GM12892 (cell line): ENCODE results near the gene DUSP5.
"Not testable (repeated sequence)": the region's sequence is repeated elsewhere in the genome, so short reads cannot be mapped to it uniquely, and the experiment has no call there.

Source experiments
- DNase-seq: peaks from one replicate; pipeline ENCODE4 v3.0.0; 2011; ENCODE audit not compliant: insufficient read length
- FAIRE-seq: peaks from 2 replicates; lab custom pipeline; 2011; peaks lifted over from hg19 to GRCh38; lab: Jason Lieb, UNC
- POLR2A ChIP-seq: IDR thresholded peaks from 2 replicates; pipeline ENCODE4 v1.6.1; 2011; ENCODE audit warnings: low read depth, low read length, control low read depth
- POLR2AphosphoS5 ChIP-seq: IDR thresholded peaks from 2 replicates; pipeline ENCODE4 v1.6.1; 2011; ENCODE audit warnings: low read depth, low read length, control low read depth
- TAF1 ChIP-seq: IDR thresholded peaks from 2 replicates; pipeline ENCODE4 v1.6.1; 2011; ENCODE audit warnings: low read depth, mild to moderate bottlenecking, control low read depth, low read length, borderline replicate concordance

DUSP5 gene

DNA sequence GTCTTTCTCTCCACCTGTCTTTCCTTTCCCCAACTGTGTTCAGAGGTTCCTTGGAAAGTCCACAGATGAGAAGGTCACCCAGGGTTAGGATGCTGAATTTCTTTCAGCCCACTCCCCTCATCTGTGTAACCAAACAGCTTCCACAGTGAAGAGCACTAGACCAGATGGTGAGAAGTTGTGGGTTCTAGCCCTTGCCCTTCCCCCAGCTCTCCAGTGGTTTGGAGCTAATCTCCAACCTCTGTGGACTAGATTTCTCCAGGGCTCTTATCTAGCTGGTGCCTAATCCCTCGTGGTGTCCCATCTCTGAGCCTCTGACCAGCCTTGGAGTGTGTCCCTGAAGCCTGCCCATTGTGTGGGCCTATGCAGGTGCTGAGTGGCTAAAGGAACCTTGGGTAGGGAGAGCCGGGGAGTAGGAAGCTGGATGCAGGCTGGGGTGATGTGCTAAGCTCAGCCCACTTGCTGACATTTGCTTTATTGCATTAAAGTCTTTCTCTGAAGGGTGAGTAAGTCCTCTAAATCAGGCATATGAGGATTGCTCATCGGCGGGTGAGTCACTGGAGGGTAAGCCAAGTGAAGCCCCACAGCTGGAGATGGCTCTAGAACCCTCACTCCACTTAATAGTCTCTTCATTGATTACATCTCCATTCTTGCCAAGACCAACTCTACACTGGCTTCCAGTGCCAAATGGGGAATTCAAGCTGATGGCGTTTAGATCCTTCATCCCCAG is 14.9 kb downstream of the DUSP5 start:
- DNase-seq, result no peak

DNA sequence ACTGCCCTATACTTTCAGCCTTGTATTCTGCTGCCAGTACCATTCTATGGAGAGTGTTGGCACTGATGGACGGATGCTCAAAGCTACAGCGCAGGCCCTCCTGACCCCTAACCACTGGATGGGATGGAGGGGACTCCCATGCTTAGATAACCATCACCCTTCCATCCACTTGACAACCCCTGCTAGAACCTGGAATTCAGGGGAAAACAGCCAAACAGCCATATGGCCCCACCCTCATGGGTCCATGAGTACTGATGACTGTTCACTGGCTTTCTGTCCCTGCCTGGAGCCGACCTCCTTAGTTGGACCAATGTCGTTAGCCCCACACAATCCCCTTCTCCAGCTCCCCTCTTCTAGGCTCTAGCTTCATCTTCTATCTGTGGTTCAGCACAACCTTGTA is 16.2 kb downstream of the DUSP5 start:
- no peak; the same call in 1 of the 2 replicates for TF ChIP-seq POLR2A
- TF ChIP-seq POLR2AphosphoS5, result peak; percentile 76
- TF ChIP-seq TAF1, result no peak
- FAIRE-seq (no peak), DNase-seq (no peak)

More for the DNA sequence above, 14.9 kb downstream of the DUSP5 start:
- no peak for FAIRE-seq
- TF ChIP-seq POLR2A, result peak; percentile 53
- TF ChIP-seq TAF1, result no peak
- peak; percentile 60; the same call in 1 of the 2 replicates for TF ChIP-seq POLR2AphosphoS5

DNA sequence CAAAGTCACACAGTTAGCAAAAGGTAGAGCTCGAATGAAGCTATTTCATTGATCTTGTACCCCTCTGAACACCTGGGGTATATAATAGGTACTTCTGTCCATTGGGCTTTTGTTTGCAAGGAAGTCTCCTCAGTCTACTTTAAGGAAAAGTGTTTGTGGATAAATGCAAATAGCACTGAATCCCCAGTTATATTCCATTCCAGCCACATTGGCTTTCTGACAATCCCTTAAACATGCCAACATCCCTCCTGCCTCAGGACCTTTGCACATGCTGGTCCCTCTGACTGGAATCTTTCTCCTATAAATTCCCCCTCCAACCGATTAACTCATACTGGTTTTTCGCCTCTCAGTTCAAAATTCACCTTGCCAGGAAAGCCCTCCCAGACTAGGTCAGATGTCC is 17.1 kb downstream of the DUSP5 start:
- TF ChIP-seq POLR2A (peak; percentile 22; the same call in 1 of the 2 replicates), TAF1 (no peak), POLR2AphosphoS5 (no peak)
- no peak for DNase-seq
- no peak for FAIRE-seq

DNA sequence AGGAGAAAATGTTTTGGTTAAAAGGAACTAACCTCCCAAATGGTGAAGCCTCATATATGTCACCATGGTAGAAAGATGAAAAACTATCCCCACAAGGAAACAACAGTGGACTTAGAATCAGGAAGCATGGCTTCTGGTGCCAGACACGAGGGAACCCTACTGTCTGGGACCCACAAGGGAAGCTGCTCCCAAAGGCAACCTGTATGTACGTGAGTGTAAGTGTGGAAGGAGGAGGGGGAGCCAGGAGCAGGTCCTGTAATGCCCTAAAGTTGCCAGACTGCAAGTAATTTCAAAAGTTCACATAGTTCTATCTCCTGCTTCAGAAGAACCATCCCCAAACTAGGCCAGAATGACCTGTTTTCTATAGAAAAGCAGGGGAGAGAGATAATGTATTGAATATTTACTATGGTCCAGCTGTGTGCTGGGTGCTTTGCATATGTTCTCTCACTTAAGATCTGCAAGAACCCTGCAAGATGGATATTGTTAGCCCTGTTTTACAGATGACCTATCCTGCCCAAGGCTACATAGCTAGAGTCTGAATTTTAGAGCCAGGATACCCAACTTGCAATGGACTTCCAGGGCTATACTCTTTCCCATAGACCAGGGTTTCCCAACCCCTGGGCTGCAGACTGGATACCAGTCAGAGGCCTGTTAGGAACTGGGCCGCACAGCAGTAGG is 19.2 kb downstream of the DUSP5 start:
- DNase-seq, result no peak
- TF ChIP-seq TAF1, result no peak
- no peak for TF ChIP-seq POLR2AphosphoS5
- TF ChIP-seq POLR2A, result no peak
- FAIRE-seq, result no peak

DNA sequence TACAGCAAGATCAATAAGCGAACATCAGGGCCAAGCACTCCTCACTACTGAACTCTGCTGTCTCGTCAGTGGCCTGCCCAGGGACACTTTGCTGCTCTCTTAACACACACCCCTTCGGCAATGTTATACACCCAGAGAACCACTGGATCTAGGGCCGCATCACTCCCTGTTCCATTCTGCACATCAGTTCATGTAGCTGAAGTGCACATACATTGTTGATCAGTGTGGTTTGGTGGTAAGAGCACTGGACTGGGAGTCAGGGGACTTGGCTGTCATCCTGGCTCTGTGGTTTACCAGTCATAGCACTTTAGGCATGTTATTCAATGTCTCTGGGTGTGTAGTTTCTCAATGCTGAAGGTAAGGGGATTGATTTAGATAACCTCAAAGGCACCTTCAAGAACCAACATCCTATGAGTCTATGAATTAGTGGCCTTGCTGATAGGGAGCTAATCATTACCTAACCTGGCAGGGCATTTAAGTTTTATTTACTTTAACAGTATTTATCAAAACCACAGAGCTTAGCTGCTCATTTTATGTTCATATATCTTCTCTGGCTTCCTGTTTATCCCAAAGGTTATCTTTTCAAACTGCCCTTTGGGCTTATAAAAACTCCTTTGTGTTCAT is 24.8 kb downstream of the DUSP5 start:
- TF ChIP-seq POLR2A (no peak), TAF1 (no peak), POLR2AphosphoS5 (no peak)
- FAIRE-seq (no peak), DNase-seq (no peak)

DNA sequence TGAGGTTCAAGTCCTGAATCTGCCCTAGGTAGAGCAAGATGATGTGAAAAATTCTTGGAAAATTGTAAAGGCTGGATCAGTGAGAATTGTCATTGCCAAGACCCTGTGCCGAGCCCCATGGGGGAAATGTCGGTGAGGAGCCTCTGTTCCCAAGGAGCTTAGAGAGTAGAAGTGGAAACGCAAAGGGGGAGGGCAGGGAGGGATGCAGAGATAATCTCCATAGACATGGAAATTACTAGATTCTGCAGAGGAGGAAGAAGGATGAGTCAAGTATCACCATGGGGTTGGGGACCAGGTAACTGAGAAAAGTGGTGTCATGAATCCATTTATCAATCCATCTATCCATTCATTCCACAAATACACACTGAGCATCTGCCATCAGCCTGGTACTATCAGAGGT is 26.0 kb downstream of the DUSP5 start:
- TF ChIP-seq TAF1, result no peak
- TF ChIP-seq POLR2AphosphoS5, result no peak
- TF ChIP-seq POLR2A, result no peak
- no peak for DNase-seq
- peak; percentile 48 for FAIRE-seq

DNA sequence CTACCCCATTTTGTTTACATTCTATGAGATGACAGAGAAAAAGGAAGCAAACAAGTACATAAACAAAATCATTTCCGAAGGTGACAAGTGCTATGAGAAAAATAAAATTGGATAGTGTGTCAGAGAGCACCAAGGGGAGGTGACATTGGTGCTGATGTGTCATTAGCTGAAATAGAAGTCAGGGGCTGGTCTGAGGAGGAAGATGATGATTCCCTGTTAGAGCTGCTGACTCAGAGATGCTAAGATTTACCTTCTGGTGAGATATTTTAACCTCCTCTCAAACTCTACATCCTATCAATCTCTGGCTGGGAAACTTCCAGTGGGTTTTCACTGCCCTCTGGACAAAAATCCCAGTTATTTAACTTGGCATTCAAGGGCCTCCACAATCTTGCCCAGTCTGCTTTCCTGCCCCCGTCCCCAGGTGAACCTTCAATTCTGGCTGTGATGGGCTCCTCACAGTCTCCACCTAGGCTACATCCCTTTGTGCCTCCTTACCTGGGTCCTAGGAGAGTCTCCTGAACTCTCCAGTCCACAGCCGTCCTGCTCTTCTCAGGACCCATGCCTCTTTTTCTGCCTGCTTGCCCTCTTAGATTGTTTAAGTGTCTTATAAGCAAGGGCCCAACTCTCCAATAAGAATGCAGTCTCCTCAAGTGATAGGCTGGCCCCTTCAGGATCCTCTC is 26.6 kb downstream of the DUSP5 start:
- TF ChIP-seq POLR2A (no peak), POLR2AphosphoS5 (no peak), TAF1 (no peak)
- DNase-seq, result no peak
- peak; percentile 17 for FAIRE-seq

DNA sequence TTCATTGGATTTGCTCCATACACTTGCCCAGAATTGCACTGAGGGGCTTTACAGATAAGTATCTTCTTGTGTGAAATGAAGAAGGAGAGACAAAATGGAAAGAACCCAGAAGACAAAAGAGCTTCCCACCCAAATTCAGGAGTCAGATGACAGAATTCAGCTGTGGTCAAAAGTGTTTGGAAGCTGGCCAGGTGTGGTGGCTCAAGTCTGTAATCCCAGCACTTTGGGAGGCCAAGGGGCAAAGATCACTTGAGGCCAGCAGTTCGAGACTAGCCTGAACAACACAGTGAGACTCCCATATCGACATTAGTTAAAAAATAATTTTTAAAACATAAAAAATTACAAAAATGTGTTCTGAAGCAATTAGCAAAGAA is 27.1 kb downstream of the DUSP5 start:
- no peak for DNase-seq
- no peak for TF ChIP-seq TAF1
- no peak for TF ChIP-seq POLR2AphosphoS5
- TF ChIP-seq POLR2A, result no peak
- FAIRE-seq, result no peak

DNA sequence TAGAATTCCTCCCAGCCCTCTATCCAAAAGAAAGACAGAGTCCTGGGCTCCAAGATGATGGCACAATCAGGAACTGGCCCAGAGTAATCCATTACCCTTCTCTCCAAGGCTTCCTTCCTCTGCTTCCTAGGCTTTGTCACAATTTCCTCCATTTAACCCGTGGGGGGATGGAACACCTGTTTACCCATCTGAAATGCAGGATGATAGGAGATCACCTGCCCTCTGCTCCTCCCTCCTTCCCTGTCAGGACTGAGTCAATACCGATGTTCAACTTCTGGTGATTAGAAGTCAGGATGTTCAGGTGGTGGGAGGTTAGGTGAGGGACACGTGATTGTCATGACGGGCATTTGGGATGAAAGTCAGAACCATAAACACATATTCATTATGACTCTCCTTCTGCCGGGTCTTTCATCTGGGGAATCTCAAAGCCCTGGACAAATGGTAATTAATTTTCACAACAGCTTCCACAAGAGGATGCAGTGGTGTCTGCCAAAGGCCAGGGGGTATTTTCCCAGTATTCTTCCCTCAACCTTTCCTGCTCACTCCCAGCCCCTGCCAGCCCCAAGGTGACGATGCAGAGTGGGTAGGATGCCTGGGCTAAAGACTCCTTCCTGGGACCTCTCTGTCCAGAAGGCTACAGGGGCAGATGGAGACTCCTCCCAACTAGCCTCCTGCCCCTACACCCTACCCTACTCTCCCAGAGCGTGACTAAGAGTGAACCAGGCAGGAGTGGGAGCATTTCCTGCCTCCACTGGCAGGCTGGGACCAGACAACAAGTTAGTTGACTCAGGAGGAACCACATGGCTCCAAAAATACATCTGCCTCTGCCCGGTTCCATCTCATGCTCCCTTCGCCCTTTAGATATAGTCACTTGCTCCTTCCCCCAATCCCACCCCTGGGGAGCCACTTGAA is 27.9 kb downstream of the DUSP5 start:
- DNase-seq (no peak), FAIRE-seq (no peak)
- TF ChIP-seq POLR2A, result no peak
- TF ChIP-seq TAF1, result no peak
- TF ChIP-seq POLR2AphosphoS5, result no peak

DNA sequence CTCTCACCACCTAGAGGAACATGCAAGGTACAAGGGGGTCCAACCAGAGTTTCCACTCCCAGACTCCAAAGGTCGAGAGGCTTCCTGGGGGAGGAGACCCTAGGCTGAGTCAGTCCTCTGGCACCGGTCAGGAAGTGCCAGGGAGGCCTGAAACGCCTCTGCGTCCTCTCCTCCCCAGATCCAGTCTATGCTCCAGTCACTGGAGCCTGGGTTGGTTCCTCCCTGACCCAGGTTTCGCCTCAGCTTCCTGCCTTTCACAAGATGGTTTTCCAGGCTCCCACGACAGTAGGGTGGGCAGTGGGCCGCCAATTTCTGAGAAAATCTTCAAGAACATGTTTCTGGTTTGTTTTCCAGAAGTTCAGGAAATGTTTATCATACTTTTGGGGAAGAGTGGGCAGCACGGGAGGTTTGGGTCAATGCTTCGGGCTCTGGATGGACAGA is 30.0 kb downstream of the DUSP5 start:
- FAIRE-seq (no peak), DNase-seq (no peak)
- TF ChIP-seq TAF1 (no peak), POLR2A (no peak), POLR2AphosphoS5 (no peak)

DNA sequence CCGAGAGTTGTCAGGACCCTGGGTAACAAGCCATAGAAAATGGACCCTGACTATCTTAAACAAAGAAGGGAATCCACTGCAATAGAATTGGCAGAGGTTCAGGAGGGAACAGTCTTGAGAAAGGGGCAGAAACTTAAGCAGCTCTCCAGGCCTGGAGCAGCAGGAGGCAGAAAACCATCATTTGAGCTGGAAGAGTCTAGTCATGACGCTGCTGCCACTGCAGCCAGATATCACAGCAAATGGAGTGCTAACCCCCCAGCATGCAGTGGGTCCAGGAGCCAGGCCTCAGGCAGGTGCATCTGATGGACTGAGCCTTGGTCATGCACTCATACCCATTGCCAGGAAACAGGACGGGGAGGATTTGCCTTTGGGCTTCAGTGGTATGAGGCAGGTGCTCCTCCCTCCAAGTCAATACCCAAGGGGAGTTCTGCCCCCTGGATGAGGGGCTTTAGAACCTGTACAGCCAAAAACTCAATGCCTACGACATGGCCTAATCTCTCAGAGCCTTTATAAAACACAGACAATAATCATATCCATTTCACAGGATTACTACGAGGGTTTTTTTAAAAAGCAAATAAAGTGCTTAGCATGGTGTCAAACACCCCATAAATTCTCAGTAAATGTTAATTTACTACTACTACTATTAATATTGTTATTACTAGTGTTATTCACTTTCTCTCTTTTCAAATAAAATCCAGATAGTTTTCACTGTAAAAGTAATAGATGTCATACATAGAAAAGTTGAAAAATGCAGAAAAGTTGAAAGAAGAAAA is 30.7 kb downstream of the DUSP5 start:
- FAIRE-seq, result peak; percentile 21

DNA sequence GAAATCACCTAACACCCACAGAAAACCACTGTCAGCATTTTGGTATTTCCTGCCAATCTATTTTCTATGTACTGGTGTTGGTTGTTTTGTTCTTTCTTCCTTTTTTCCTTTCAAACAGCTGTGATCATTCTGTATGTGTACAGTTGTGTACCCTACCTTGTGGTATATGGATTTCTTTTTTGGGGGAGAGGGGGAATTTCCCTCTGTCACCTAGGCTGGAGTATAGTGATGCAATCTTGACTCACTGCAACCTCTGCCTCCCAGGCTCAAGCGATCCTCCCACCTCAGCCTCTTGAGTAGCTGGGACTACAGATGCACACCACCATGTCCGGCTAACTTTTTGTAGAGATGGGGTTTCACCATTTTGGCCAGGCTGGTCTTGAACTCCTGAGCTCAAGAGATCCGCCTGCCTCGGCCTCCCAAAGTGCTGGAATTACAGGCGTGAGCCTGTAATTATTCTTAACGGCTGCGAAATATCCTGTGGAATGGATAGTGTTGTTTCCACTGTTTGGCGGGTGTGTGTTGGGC is 31.4 kb downstream of the DUSP5 start:
- FAIRE-seq, result peak; percentile 80
- DNase-seq, result not testable (repeated sequence)

More for the DNA sequence above, 30.7 kb downstream of the DUSP5 start:
- no peak for DNase-seq
- no peak for TF ChIP-seq TAF1
- TF ChIP-seq POLR2AphosphoS5, result no peak
- TF ChIP-seq POLR2A, result no peak
